Vagina (tissue), 2 donors: ENCODE data around the gene NSUN5. TPM values are rescaled to one million over a fixed set of nuclear protein-coding genes. Genes with fewer than 3 reads are reported as not detected.
A peak's percentile ranks its signal among the peaks of the same experiment; 100 is the strongest.

Experiments used
- DNase-seq, 2 donors: peaks; one replicate each; pipeline ENCODE4 v3.0.0-alpha.2; 2017; ENCODE audit errors: extremely low spot score in 2 of 2
- H3K27ac ChIP-seq: fragments of 200-600 bp; sonication (generic); one replicate; pipeline ENCODE4 v1.5.1; 2019
- H3K27me3 ChIP-seq: fragments of 200-600 bp; sonication (generic); one replicate; pipeline ENCODE4 v1.5.1; 2019
- H3K36me3 ChIP-seq, 2 donors: fragments of 200-600 bp; sonication (generic); one replicate each; pipeline ENCODE4 v1.5.1; 2017 to 2019
- H3K4me1 ChIP-seq: fragments of 200-600 bp; sonication (generic); one replicate; pipeline ENCODE4 v1.5.1; 2019
- H3K4me3 ChIP-seq, 2 donors: fragments of 200-600 bp; sonication (generic); 1 replicate in 1 of 2; 2 replicates in 1 of 2; pipeline ENCODE4 v1.5.1; 2016 to 2019
- H3K9me3 ChIP-seq: fragments of 200-600 bp; sonication (generic); one replicate; pipeline ENCODE4 v1.5.1; 2019
- CTCF ChIP-seq, 3 experiments: fragments of 450-650 bp in 2 of 3; fragments of 200-600 bp in 1 of 3; sonication (generic) in 1 of 3; IDR thresholded peaks; one replicate each; pipeline ENCODE4 v1.5.1; 2017 to 2019; ENCODE audit warnings: antibody characterized with exemption in 3 of 3, mild to moderate bottlenecking in 2 of 3, moderate library complexity in 2 of 3
- POLR2A ChIP-seq, 2 donors: fragments of 450-650 bp; IDR thresholded peaks; one replicate each; pipeline ENCODE4 v1.6.1; 2017; ENCODE audit warnings: antibody characterized with exemption in 2 of 2, mild to moderate bottlenecking in 2 of 2, moderate library complexity in 2 of 2
- POLR2AphosphoS5 ChIP-seq, 2 donors: sonication (generic); formaldehyde crosslinking; IDR thresholded peaks; one replicate each; pipeline ENCODE4 v1.9.0; 2017; ENCODE audit warnings: antibody characterized with exemption in 2 of 2, mild to moderate bottlenecking in 2 of 2, low read depth in 1 of 2; ENCODE audit not compliant: insufficient read depth in 1 of 2
- intact Hi-C: fragments of 100-400 bp; cut with DNase I; formaldehyde crosslinking; loops from one replicate; pipeline ENCODE4 v1.15.1; 2023
- total RNA-seq: library from RNA; depleted of rRNA; stranded (reverse); fragments of >200 nt; gene quantifications from one replicate; pipeline ENCODE4 v1.2.3, GENCODE V29; 2016

NSUN5 gene
- total RNA-seq = 25.3 TPM

- intact Hi-C loops = no loop called here
- DNase-seq = no peak
- peak within 1 kb of the TSS; percentile 86 to 90 for H3K4me3 ChIP-seq
These were observed at the start of gene NSUN5 for GRCh38 chr7:73308665-73309214. Gene NSUN5, minus strand, starts transcription at chr7:73308826. Its CDS starts 36 bp downstream, at chr7:73308790.

GRCh38 chr7:73356159-73356558 is 47.5 kb upstream of the NSUN5 start:
- no peaks in the 10 kb centered on the region for H3K27me3 ChIP-seq
- H3K4me1 ChIP-seq = peaks cover 10% of the 10 kb centered on the region
- H3K4me3 ChIP-seq = no peak overlapping the region
- H3K27ac ChIP-seq = no peak overlapping the region
- TF ChIP-seq POLR2A (IDR thresholded peaks at IDR 0.05) (no peak), POLR2AphosphoS5 (IDR thresholded peaks at IDR 0.05; ENCODE audit: insufficient read depth in 1 of 2, low read depth in 1 of 2) (no peak), CTCF (IDR thresholded peaks at IDR 0.05) (no peak)
- no peaks in the 10 kb centered on the region for H3K36me3 ChIP-seq
- intact Hi-C loops = no loop called here
- H3K9me3 ChIP-seq = no peaks in the 10 kb centered on the region
- DNase-seq = no peak

More at GRCh38 chr7:73308665-73309214, at the start of gene NSUN5:
- peaks cover 0 to 9% of the 10 kb centered on the region in 2 donors for H3K36me3 ChIP-seq
- no peaks in the 10 kb centered on the region for H3K27me3 ChIP-seq
- no peaks in the 10 kb centered on the region for H3K9me3 ChIP-seq
- TF ChIP-seq CTCF (IDR thresholded peaks at IDR 0.05) (no peak), POLR2AphosphoS5 (IDR thresholded peaks at IDR 0.05; ENCODE audit: insufficient read depth in 1 of 2, low read depth in 1 of 2) (peak in 1 of 2 donors; percentile 64), POLR2A (IDR thresholded peaks at IDR 0.05) (no peak)
- H3K27ac ChIP-seq = peak within 1 kb of the TSS; percentile 76
- peaks cover 19% of the 10 kb centered on the region for H3K4me1 ChIP-seq

GRCh38 chr7:73354821-73355220 is 46.2 kb upstream of the NSUN5 start:
- intact Hi-C loops = loop anchor here (5.0 kb wide), 1 partner anchor 82 kb away; no protein-coding TSS in a partner anchor
- Histone ChIP-seq H3K36me3 (no peaks in the 10 kb centered on the region), H3K4me1 (peaks cover 10% of the 10 kb centered on the region), H3K9me3 (no peaks in the 10 kb centered on the region), H3K27me3 (no peaks in the 10 kb centered on the region), H3K27ac (no peak overlapping the region), H3K4me3 (no peak overlapping the region)
- TF ChIP-seq CTCF (IDR thresholded peaks at IDR 0.05) (no peak), POLR2A (IDR thresholded peaks at IDR 0.05) (no peak), POLR2AphosphoS5 (IDR thresholded peaks at IDR 0.05; ENCODE audit: insufficient read depth in 1 of 2, low read depth in 1 of 2) (no peak)
- no peak for DNase-seq

- TF ChIP-seq POLR2A (IDR thresholded peaks at IDR 0.05) = no peak
- no peak for TF ChIP-seq CTCF (IDR thresholded peaks at IDR 0.05)
- TF ChIP-seq POLR2AphosphoS5 (IDR thresholded peaks at IDR 0.05; ENCODE audit: insufficient read depth in 1 of 2, low read depth in 1 of 2) = no peak
- no peaks in the 10 kb centered on the region for H3K27me3 ChIP-seq
- no peaks in the 10 kb centered on the region for H3K36me3 ChIP-seq
- H3K27ac ChIP-seq = no peak overlapping the region
- intact Hi-C loops = loop anchor here (5.0 kb wide), 1 partner anchor 83 kb away; no protein-coding TSS in a partner anchor
- peaks cover 10% of the 10 kb centered on the region for H3K4me1 ChIP-seq
- H3K9me3 ChIP-seq = no peaks in the 10 kb centered on the region
- no peak for DNase-seq
- H3K4me3 ChIP-seq = no peak overlapping the region
These were observed 45.6 kb upstream of the NSUN5 start for GRCh38 chr7:73354196-73354595.

- Histone ChIP-seq H3K4me3 (no peak overlapping the region), H3K9me3 (no peaks in the 10 kb centered on the region), H3K36me3 (no peaks in the 10 kb centered on the region), H3K27me3 (no peaks in the 10 kb centered on the region), H3K4me1 (peaks cover 6% of the 10 kb centered on the region), H3K27ac (no peak overlapping the region)
- DNase-seq = no peak
- TF ChIP-seq POLR2A (IDR thresholded peaks at IDR 0.05) (no peak), POLR2AphosphoS5 (IDR thresholded peaks at IDR 0.05; ENCODE audit: insufficient read depth in 1 of 2, low read depth in 1 of 2) (no peak), CTCF (IDR thresholded peaks at IDR 0.05) (no peak)
- intact Hi-C loops = loop anchor here (5.0 kb wide), 1 partner anchor 84 kb away; no protein-coding TSS in a partner anchor
These were observed 44.6 kb upstream of the NSUN5 start for GRCh38 chr7:73353243-73353642.
